NCI-H345 (cell line): ENCODE measurements around the gene GP2.
"Not testable (repeated sequence)": the region's sequence is repeated elsewhere in the genome, so short reads cannot be mapped to it uniquely, and the experiment has no call there.

Source experiments
- DNase-seq: peaks from one replicate; lab custom pipeline; 2025; lab: John Stamatoyannopoulos, UW

GP2 gene

DNA sequence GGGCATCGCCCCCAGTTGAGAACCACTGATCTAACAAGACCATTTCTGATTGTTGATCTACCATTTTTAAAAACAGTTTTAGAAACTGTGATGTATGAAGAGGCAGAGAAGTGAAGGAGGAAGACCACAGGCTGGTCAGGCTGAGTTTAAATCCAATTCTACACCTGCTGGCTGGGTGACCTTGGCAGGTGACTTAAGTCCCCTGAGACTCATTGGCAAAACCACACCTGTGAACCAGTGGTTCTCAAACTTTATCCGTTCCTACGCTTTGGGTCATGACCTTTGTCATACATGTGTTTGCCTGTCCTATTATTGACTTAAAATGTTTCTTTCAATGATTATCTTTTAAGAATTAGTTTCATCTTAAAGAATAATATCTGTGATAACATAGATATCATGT lies 2.3 kb downstream of the GP2 start:
- DNase-seq = no peak

DNA sequence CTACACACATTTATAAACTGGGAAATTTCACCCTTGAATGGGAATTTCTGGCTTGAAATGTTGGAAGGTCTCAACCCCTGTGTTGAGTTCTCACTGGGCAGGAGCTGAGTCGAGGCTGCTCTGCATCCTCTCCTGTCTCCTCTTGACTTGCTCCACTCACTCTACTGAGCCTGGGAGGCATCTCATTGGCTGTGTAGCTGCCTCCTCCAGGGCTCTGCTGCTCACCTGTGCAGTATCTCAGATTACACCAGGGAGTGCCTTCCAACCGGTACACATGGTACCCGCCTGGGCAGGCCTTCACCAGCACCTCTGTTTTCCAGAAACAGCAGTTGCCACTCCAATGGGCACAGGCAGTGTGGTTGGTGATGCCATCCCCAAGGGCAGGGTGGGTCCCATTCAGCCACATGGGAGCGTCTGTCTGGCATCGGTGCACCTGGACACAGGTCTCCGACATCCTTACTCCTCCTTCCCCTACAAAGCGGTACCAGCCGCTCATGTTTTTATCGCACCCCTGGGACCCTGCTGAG lies 3.7 kb downstream of the GP2 start:
- DNase-seq = peak; percentile 5

DNA sequence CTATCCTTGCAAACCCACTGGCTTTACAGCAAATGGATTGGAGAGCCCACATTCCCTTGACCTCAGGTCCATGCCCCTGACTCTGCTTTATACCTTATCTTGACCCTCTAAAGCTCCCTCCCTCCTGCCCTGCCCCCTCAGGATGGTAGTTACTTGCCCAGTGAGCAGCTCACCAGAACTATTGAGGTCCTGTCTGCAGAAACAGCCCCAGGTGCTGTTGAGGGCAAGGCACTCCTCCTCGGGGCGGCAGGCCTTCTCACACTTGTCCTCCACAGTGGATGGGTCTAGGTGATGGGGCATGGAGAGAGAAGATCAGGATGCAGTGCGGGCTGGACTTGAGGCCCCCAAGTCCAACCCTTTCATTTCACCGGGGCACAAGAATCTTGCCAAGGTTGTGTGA lies 4.6 kb downstream of the GP2 start:
- no peak for DNase-seq

DNA sequence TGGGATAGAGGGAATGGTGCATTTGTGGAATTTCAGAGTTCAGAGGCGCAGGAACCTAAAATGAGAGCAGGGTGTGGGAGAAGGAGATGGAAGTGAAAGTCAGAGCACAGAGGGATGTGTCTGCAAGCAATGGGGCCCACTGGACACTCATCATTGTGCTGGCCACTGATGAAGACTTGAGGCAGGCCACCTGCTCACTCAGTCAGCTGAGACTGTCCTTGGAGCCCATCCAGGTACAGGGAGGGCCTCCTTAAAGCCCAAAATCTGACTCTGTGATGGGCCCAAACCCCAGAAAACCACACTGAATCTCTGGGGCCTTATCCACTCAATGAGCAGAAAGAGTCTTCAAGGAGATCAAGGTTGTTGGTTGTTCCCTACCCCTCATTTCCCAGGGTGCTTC lies 5.6 kb downstream of the GP2 start:
- DNase-seq = no peak

DNA sequence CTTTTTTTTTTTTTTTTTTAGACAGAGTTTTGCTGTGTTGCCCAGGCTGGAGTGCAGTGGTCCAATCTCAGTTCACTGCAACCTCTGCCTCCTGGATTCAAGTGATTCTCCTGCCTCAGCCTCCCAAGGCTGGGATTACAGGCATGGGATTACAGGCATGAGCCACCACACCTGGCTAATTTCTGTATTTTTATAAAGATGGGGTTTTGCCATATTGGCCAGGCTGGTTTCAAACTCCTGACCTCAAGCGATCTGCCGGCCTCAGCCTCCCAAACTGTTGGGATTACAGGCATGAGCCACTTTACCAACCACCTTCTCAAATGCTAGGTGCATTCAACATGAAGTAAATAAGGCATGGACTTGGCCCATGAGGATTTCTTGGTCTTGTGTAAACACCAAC lies 6.3 kb downstream of the GP2 start:
- DNase-seq = not testable (repeated sequence)

DNA sequence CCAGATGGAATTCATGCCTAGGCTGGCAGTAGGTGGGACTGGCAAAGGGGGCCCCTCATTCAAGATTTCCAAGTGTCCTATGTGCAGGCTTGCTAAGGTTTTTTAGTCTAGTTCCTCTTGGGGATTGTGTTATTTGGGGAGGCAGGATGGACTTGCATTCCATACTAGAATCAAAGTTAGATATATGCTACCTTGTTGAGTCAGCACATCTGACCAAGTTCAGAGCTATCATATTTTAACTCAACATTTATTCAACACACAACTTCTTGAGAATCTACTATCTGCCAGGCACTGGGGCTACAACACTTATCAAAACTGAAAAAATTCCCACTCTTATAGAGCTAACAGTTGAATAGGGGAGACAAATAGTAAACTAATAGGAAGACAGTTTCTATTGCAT lies 6.7 kb downstream of the GP2 start:
- no peak for DNase-seq

DNA sequence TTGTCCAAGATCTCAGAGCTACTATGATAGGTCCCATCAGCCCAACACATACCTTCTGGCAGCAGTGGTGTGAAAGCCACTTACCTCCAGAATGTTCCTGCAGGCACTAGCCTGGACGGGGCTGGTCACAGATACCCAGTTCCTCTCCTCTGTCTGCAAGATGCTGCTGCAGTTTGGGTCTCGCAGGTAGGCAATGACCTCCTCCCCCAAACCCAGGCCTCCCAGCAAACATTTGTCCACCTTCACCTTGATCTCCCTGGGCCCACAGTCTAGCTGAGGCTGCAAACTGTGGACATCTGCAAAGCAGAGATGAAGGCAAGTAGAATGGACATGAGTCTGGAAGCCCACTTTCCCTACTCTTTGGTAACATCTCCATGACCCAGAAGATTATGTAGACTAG lies 7.1 kb downstream of the GP2 start:
- DNase-seq = no peak

DNA sequence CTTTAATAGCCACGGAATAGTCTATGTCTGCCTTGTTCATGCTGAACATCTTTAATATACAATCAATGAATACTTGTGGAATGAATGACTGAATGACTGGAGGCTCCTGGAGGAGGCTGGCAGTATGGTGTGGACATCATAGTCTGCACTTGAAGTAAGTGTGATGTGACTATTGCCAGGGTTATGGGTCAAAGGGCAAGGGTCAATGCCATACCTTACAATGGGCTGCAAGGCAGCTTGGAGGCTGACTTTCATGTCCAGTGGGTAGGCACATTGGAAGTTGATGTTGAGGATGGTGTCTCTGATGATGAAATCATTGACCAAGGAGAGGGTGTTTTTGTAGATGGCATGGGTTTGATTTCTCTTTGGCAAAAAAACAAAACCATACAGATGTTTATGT lies 7.9 kb downstream of the GP2 start:
- DNase-seq = no peak

DNA sequence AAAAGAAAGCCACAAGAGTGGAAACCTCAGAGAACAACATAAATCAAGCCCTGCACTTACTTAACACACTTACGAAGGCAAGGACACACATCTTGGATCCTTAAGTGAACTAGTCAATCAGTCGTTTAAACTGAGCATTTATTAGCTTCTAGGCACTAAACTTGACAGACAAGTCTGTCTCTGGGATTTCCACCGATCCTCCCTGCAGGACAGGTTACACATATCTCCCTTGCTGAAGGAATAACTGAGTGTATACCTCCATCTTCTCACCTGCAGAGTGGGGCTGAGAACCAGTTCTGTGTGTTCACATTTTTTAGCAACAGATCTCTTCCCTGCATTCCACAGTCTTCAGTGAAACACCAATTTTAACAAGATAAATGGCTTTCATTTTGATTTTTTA lies 8.9 kb downstream of the GP2 start:
- no peak for DNase-seq

DNA sequence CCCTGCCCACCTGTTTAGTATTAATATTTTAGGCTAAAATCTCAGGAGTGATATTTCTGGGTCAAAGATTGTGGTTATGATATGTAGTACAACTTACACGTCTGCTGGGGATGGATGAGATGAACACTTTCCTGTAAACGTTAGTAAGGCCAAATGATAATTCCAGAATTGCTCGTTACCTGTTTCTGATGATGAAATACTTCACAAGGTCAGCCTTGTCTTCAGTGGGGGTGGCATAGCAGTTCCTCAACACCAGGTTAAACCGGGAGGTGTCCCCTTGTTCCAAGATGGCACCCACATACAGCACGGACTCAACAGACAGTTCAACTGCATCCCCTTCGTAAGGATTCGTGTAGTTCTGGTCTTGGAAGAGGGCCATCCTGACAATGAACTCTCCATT lies 9.3 kb downstream of the GP2 start:
- DNase-seq = no peak

DNA sequence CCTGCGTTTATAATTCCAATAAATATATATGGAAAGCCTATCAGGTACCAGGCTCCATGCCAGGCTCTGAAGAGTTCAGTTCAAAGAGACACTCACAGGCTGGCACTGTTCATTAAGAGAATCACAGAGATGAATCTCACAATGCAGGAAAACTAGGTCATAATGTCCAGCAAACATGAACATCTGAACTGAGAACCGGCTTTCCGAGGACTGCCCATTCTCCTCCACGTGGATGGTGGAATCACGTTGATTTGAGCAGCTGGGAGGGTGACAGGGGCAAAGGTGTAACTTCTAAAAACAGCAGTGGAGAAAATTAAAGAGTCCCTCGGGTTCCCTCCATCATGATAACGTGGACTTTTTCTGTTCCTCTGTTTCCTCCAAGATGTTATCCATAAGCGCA lies 10.2 kb downstream of the GP2 start:
- no peak for DNase-seq

DNA sequence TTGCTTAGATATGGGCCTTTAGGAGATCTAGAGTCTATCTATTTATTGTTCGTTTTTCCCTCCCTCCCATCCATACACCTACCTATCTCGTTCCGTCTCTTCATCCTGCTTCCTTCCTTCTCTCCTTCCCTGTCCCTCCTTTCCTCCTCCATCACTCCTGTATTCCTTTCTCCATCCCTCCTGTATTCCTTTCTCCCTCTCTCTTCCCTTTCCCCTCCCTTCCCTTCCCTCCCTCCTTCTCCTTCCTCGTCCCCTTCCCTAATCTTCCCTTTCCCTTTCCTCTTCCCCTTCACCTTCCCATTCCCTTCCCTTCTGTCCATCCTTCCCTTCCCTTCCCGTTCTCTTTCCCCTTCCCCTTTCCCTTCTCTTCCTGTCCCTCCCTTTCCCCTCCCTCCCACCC lies 10.6 kb downstream of the GP2 start:
- no peak for DNase-seq

DNA sequence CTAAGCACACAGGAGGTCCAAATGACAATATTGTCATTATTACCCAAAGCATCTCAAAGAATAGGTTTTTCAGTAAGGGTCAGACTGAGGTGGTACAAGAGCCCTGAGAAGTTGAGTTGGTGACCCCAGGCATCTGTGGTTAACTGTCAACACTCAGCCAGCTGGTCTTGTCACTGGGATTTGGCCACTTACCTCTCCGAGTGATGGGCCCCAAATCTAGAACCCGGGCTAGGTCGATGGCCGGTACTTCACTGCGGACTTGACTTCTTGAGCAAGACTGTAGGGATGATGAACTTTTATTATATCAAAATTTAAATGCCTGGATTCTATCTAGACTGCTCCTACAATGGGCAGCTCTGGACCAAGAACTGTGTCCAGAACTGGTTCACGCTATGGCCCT lies 11.5 kb downstream of the GP2 start:
- DNase-seq = no peak

DNA sequence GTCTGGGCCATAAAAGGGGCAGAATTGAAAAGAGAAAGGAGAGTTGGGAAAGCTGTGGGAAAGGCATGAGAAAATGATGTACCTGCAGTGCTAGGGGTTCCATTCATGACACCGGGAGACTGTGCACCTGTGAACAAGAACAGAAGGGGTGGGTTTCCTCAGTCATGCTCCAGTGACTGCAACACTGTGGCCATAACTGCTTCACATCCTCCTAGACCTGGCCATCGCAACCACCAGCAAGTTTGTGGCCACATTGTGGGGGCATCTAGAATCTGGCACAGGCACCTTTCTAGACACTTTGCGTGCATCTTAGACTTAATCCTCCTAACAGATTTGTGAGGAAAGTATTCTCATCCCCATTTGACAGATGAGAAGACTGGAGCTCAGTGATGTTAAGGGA lies 12.7 kb downstream of the GP2 start:
- no peak for DNase-seq

DNA sequence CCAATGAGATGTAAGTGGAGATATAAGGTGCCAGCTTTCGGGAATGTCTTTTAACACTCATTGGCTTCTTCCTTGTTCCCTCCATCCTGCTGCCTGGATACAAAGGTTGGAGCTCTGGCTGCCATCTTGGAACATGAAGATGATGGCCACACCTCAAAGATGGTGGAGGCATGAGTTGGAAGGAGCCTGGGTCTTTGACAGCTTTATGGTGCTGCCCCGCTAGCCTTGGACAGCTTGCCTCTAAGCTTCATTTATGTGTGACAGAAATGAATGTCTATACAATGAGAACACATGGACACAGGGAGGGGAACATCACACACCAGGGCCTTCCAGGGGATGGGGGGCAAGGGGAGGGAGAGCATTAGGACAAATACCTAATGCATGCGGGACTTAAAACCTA lies 13.6 kb downstream of the GP2 start:
- DNase-seq = no peak

DNA sequence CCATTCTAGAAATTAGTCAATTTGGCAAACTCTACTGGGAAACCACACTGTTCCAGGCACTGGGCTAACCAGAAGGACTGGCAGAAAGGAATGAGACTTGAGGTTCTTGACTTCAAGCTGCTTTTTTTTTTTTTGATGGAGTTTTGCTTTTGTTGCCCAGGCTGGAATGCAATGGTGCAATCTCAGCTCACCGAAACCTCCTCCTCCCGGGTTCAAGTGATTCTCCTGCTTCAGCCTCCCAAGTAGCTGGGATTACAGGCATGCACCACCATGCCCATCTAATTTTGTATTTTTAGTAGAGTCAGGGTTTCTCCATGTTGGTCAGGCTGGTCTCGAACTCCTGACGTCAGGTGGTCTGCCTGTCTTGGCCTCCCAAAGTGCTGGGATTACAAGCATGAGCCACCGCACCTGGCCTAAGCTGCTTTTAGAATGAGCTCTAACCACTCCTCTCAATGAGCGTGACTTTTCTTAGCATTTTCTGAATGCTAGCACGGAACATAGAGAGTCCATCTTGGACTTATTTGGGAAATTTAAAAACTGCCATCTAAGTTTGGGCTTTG lies 14.7 kb downstream of the GP2 start:
- not testable (repeated sequence) for DNase-seq

DNA sequence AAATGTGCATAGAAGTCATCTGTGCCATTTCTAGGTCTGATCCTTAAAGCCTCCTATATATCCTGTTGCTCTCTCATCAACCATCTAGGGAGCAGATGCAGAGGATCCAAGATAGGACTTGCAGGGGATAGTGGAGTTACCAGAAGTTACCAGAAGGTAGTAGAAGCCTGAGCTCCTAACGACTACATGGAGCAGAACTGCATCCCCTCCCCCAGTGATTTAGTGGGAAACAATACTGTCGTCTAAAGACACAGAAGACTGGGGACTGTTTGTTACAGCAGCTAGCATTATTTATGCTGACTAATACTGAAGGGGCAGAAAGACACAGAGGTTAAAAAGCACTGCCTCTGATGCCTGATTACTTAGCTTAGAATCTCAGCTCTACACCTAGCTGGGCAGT lies 15.8 kb downstream of the GP2 start:
- no peak for DNase-seq

DNA sequence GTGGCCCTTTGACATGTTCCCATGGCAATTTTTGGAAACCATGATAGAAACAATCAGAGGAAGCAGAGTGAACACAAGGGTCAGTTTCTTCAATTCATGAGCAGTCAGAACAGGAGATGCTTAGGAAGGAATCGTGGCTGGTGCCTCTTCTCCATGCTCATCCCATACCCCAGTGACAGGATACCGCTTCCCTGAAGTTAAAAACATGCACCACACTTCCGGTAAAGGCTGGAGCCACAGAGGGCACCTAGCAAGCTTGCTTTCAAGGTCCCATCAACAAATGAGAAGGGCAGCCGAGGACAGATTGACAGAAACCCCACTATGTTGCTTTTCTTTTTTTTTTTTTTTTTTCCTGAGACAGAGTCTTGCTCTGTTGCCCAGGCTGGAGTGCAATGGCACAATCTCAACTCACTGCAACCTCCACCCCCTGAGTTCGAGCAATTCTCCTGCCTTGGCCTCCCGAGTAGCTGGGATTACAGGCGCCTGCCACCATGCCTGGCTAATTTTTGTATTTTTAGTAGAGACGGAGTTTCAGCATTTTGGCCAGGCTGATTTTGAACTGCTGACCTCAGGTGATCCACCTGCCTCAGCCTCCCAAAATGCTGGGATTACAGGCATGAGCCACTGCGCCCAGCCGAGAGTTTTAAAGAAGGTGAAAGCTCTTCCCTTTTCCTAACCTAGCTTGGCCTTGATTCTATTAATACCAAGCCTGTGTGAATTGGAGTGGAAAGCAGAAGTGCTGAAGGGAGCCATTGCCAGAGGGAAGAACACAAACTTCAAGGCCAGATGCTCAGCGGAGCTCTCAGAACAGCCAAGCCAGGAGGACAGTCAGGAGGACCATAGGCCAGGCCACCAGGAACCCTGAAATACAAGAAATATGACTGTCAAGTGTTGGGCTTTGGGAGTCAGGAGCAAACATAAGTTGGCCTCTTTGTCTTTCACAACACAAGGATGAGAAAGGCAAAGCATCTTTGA lies 16.6 kb downstream of the GP2 start:
- no peak for DNase-seq

DNA sequence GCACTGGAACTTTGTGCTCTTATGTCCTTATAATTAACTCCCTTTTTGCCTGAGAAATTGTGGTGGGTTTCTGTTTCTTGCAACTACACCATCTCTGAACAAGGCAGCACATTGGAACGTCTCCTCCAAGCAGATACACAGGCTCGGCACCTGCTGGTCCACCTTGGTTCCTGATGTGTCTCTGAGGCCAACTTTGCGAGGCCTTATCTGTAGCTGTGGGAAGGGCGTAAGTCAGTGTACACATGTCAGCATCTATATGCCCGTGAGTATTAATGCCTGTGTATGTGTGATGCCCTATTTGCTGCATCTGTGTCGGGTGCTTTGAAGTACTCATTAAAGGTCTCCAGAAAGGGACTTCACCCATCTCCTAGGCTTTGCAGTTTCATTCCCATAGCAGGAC lies 17.5 kb downstream of the GP2 start:
- no peak for DNase-seq

DNA sequence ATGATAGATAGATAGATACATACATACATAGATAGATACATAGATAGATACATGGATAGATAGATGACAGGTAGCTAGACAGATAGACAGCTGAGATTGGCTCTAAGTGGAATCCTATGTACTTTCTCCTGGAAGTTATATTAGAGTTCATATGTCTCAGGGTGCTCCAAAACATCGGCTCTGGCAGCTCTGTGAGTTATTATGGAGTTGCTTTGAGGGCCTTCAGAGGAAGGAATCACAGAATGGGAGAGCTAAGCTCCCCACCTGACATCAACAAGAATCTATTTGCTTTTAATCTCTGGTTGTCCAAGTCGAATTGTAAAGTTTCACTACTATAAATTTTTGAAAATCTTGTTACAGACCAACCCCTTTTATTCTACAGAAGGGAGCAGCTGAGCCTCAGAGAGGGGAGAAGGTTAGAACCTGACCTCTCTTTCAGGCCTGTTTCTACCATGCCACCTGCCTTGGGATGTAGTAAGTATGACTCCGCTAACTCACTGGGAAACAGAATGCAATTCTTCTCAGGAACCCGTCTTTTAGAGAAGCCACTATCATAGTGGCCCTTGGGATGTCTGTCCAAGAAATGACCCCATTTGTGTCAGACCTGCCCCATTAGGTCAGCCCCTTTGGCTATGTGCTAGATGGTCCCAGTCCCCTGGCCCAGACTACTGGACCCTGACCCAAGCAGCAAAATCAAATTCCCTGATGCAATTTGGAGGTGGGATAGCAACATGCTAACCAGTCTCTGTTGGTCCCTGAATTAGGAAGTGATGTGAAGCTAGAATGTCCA lies 18.3 kb downstream of the GP2 start:
- no peak for DNase-seq

DNA sequence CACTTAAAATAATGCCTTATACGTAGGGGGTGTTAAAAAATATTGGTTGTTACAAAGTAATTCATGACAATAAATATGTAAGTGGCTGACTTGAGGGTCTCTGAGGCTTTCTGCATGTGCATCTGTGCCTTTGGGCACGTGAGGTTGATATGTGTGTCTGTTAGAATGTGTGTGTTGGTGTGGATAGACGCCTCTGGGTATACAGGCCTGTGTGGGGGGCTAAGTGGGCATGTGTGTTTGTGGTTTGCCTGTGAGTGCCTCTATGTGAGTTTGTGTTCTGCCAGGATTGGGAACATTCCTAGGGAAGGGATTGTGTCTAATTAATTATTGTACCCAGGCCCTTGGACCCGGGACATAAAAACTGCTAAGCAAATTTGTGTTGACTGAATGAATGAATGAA lies 19.0 kb downstream of the GP2 start:
- DNase-seq = no peak

DNA sequence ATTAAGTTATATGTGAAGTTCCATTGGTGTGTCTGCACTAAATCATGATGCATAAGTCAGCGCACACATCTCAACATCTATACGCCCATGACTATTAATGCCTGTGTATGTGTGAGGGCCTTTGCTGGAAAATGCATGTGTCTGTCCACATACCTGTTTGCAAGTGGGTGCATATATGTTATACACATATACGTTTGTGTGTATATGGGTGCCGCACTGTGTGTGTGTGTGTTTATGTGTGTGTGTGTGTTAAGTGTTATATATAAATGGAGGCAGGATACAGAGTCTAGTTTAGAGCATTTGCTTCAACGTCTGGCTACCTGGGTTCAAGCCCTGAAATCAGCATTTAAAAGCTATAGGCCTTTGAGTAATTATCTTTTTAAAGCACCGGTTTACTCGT lies 19.5 kb downstream of the GP2 start:
- no peak for DNase-seq

DNA sequence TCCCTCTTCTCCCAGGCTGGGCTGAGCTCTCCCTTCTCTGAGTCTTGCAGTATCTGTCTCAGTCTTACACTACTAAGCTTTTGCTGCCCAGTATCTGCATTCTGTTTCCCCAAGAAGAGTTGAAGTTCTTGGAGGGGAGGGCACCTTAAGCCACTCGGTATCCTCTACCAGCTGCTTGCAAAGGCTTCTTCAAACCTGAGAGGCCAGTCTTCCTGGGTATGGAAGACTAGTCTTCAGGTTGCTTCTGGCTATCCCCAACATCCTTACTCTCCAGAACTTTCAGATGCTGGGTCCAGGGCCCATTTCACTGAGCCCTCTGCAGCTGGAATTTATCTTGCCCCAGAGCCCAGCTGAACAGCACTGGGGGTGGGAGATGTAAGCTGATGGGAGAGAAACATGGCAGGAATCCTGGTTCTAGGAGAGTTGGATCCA lies 20.1 kb downstream of the GP2 start:
- DNase-seq = no peak
